ENCODE results near the gene TMEM62. TPM values are rescaled to one million over a fixed set of nuclear protein-coding genes. Genes with fewer than 3 reads are reported as not detected.
"Not testable (repeated sequence)": the region's sequence is repeated elsewhere in the genome, so short reads cannot be mapped to it uniquely, and the experiment has no call there.

The TMEM62 gene
- total RNA-seq, 4 donors from 2014 or later, result 15.8 to 49.2 (median 22.1) TPM

- Histone ChIP-seq H3K27ac (no peak overlapping the region), H3K9me3 (no peaks in the 10 kb centered on the region), H3K4me3 (no peak overlapping the region), H3K27me3 (no peaks in the 10 kb centered on the region), H3K36me3 (peaks cover 0 to 77% (median 1%) of the 10 kb centered on the region in 3 donors), H3K4me1 (peaks cover 4 to 10% (median 8%) of the 10 kb centered on the region in 3 donors)
- WGBS, 2 donors, result 50 to 74% methylated on average over 2 of the region's 2 CpGs
- TF ChIP-seq POLR2A (IDR thresholded peaks at IDR 0.05), result no peak
- TF ChIP-seq CTCF (IDR thresholded peaks at IDR 0.05), result no peak
- no peak for DNase-seq
- intact Hi-C loops (cut with DNase I), result no loop called here
Measured at GRCh38 chr15:43165801-43166325, 32.5 kb downstream of the TMEM62 start.

- H3K4me3 ChIP-seq; DNase-seq; H3K9me3 ChIP-seq; H3K27me3 ChIP-seq; intact Hi-C loops (cut with DNase I); H3K27ac ChIP-seq; H3K4me1 ChIP-seq: not testable (repeated sequence)
- H3K36me3 ChIP-seq, result peaks cover 0 to 77% (median 4%) of the 10 kb centered on the region in 3 donors
- WGBS, 2 donors, result no CpG with 5 or more reads among the region's 28 CpGs
Measured at GRCh38 chr15:43167261-43167660, 33.9 kb downstream of the TMEM62 start.

GRCh38 chr15:43168192-43169107 is 35.1 kb downstream of the TMEM62 start:
- peaks cover 4 to 10% (median 8%) of the 10 kb centered on the region in 3 donors for H3K4me1 ChIP-seq
- H3K9me3 ChIP-seq, result no peaks in the 10 kb centered on the region
- no peaks in the 10 kb centered on the region for H3K27me3 ChIP-seq
- TF ChIP-seq CTCF (IDR thresholded peaks at IDR 0.05) (no peak), POLR2A (IDR thresholded peaks at IDR 0.05) (no peak)
- no peak for DNase-seq
- peak overlapping the region in 2 of 4 donors; percentile 31 to 34 for H3K27ac ChIP-seq
- H3K4me3 ChIP-seq, result no peak overlapping the region
- WGBS, 2 donors, result 52 to 62% methylated on average over 2 of the region's 2 CpGs
- intact Hi-C loops (cut with DNase I), result no loop called here
- H3K36me3 ChIP-seq, result peaks cover 0 to 77% (median 4%) of the 10 kb centered on the region in 3 donors

- no peak for TF ChIP-seq POLR2A (IDR thresholded peaks at IDR 0.05)
- no peak for TF ChIP-seq CTCF (IDR thresholded peaks at IDR 0.05)
- peaks cover 0 to 77% (median 4%) of the 10 kb centered on the region in 3 donors for H3K36me3 ChIP-seq
- H3K4me3 ChIP-seq, result no peak overlapping the region
- no peaks in the 10 kb centered on the region for H3K27me3 ChIP-seq
- no peak overlapping the region for H3K27ac ChIP-seq
- no peak for DNase-seq
- intact Hi-C loops (cut with DNase I), result no loop called here
- WGBS, 2 donors, result 88 to 94% methylated on average over 4 of the region's 4 CpGs
- no peaks in the 10 kb centered on the region for H3K9me3 ChIP-seq
- H3K4me1 ChIP-seq, result peaks cover 4 to 10% (median 8%) of the 10 kb centered on the region in 3 donors
Measured at GRCh38 chr15:43169888-43170287, 36.5 kb downstream of the TMEM62 start.

GRCh38 chr15:43175656-43176309 is 42.4 kb downstream of the TMEM62 start:
- H3K9me3 ChIP-seq; DNase-seq; H3K4me1 ChIP-seq; H3K27me3 ChIP-seq; H3K27ac ChIP-seq; intact Hi-C loops (cut with DNase I); H3K4me3 ChIP-seq: not testable (repeated sequence)
- peaks cover 0 to 66% (median 8%) of the 10 kb centered on the region in 3 donors for H3K36me3 ChIP-seq
- WGBS, 2 donors, result 91 to 96% methylated on average over 10 to 11 of the region's 25 CpGs

- 86 to 96% methylated on average over 2 of the region's 2 CpGs for WGBS, 2 donors
- DNase-seq; H3K4me3 ChIP-seq; intact Hi-C loops (cut with DNase I); H3K4me1 ChIP-seq; H3K27me3 ChIP-seq; H3K27ac ChIP-seq; H3K9me3 ChIP-seq: not testable (repeated sequence)
- peaks cover 0 to 59% (median 5%) of the 10 kb centered on the region in 3 donors for H3K36me3 ChIP-seq
Measured at GRCh38 chr15:43177147-43177546, 43.8 kb downstream of the TMEM62 start.
